K562 (cell line): Measurements from ENCODE around the gene ZNF500. TPM values are rescaled to one million over a fixed set of nuclear protein-coding genes. Genes with fewer than 3 reads are reported as not detected.

Experiments
- ETV6 ChIP-seq, 3 experiments: fragments of 150-350 bp in 1 of 3; sonication (generic) in 1 of 3; formaldehyde crosslinking in 1 of 3; IDR thresholded peaks; 2 replicates each; pipeline versions ENCODE4 v1.6.1 to v1.8.0; 2014 to 2022; ENCODE audit warnings: borderline replicate concordance in 2 of 3, low read depth in 2 of 3, antibody characterized with exemption in 1 of 3, low read length in 1 of 3, mild to moderate bottlenecking in 1 of 3, missing genetic modification reagents in 1 of 3
- EWSR1 ChIP-seq: fragments of 450-650 bp; IDR thresholded peaks from 2 replicates; pipeline ENCODE4 v1.6.1; 2018; ENCODE audit warnings: borderline replicate concordance, mild to moderate bottlenecking, low read depth, moderate library complexity; ENCODE audit not compliant: partially characterized antibody
- IRF1 ChIP-seq: sonication (generic); formaldehyde crosslinking; IDR thresholded peaks from 2 replicates; pipeline ENCODE4 v1.8.0; 2022; ENCODE audit warnings: missing genetic modification reagents, mild to moderate bottlenecking, borderline replicate concordance
- THAP12 ChIP-seq: fragments of 250-450 bp; sonication (Bioruptor Pico); IDR thresholded peaks from 2 replicates; pipeline ENCODE4 v1.9.0; 2021; ENCODE audit warnings: mild to moderate bottlenecking, inconsistent platforms
- ZBTB40 ChIP-seq, 2 experiments: fragments of 450-650 bp in 1 of 2; sonication (generic) in 1 of 2; formaldehyde crosslinking in 1 of 2; IDR thresholded peaks; 2 replicates each; pipeline versions ENCODE4 v1.7.1 to v1.9.0; 2016 to 2022; ENCODE audit warnings: inconsistent platforms in 1 of 2, mild to moderate bottlenecking in 1 of 2, missing genetic modification reagents in 1 of 2
- ZFP91 ChIP-seq: sonication (generic); formaldehyde crosslinking; IDR thresholded peaks from 2 replicates; pipeline ENCODE4 v1.8.0; 2022; ENCODE audit warnings: mild to moderate bottlenecking, missing genetic modification reagents
- ZNF324 ChIP-seq: fragments of 250-450 bp; sonication (Bioruptor Pico); IDR thresholded peaks from 2 replicates; pipeline ENCODE4 v1.4.0; 2020; ENCODE audit warnings: mild to moderate bottlenecking
- ZNF75A ChIP-seq: fragments of 450-650 bp; formaldehyde crosslinking; IDR thresholded peaks from 2 replicates; pipeline ENCODE4 v1.4.0; 2020; ENCODE audit warnings: mild to moderate bottlenecking
- ZSCAN29 ChIP-seq: fragments of 450-650 bp; IDR thresholded peaks from 2 replicates; pipeline ENCODE4 v1.6.1; 2017
- polyA plus RNA-seq, 8 experiments: library from polyadenylated mRNA; depleted of rRNA in 4 of 8; stranded (reverse) in 5 of 8; unstranded in 3 of 8; fragments of >200 nt; fragmentation: Nextera tagmentation in 2 of 8; fragmentation: Illumina TruSeq in 1 of 8; extraction: Ambion mirVana in 2 of 8; extraction: Trizol in 1 of 8; gene quantifications; 2 replicates each; pipeline versions ENCODE4 v1.2.1 to v1.2.3, GENCODE V29; 2011 to 2014; ENCODE audit warnings: inconsistent platforms in 1 of 8, missing spikeins in 1 of 8
- total RNA-seq, 7 experiments: library from RNA; depleted of rRNA in 6 of 7; stranded (reverse); fragments of >200 nt in 6 of 7; fragmentation: Illumina TruSeq in 2 of 7; extraction: Trizol in 2 of 7; gene quantifications; 2 replicates each; pipeline versions ENCODE4 v1.2.1 to v1.2.3, GENCODE V29; 2011 to 2021; ENCODE audit warnings: low replicate concordance in 1 of 7

Gene ZNF500
- total and polyA plus RNA-seq, 9 of the 15 experiments (the other 6 are each of a cell fraction or from before 2014, with no cell fraction given), result 0.80 to 20.8 (median 5.3) TPM

- TF ChIP-seq ZBTB40 (IDR thresholded peaks at IDR 0.05) (peak; percentile 93), ZBTB40 (CRISPR knock-in tag; IDR thresholded peaks at IDR 0.05) (no peak), IRF1 (CRISPR knock-in tag) (no peak), EWSR1 (no peak), ETV6 (IDR thresholded peaks at IDR 0.05; ENCODE audit: borderline replicate concordance in 1 of 2, low read depth in 2 of 2, low read length in 1 of 2) (no peak), ETV6 (CRISPR knock-in tag; IDR thresholded peaks at IDR 0.05; ENCODE audit: borderline replicate concordance) (no peak), ZNF75A (CRISPR knock-in tag) (no peak), ZNF324 (CRISPR knock-in tag) (no peak), ZSCAN29 (no peak), THAP12 (0 out of 2 replicates have a peak, but pooled peaks have one; percentile 28), ZFP91 (CRISPR knock-in tag) (no peak)
Measured at GRCh38 chr16:4768549-4769305, 1.8 kb upstream of the ZNF500 start (continued).
